GM21723 (cell line): ENCODE data around the gene TRPC4AP.

Experiments
- ATAC-seq: cut with Tn5 transposase; IDR thresholded peaks from one replicate; pipeline ENCODE4 v1.9.1; 2021; ENCODE audit warnings: mild to moderate bottlenecking, moderate library complexity; ENCODE audit not compliant: unreplicated experiment

TRPC4AP gene

DNA sequence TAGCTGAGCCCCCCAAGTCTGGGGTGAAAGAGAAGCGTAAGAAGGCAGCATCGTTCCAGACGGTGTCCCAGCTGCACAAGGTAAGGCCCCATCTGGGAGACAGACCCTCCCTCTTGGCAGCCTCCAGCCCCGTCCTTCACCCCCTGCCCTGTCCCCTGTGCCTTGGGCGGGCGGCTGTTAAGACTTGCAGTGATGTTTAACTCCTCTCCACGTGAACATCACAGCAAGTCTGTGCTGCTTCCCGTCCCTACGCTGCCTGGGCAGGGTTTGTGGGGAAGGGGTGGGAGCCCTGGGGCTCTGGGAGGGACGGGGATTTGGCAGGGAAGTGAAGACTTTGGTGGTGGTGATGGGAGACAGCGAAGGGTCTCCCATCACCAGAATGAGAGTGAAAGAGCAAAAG, 102.4 kb downstream of the TRPC4AP start:
- no peak for ATAC-seq

DNA sequence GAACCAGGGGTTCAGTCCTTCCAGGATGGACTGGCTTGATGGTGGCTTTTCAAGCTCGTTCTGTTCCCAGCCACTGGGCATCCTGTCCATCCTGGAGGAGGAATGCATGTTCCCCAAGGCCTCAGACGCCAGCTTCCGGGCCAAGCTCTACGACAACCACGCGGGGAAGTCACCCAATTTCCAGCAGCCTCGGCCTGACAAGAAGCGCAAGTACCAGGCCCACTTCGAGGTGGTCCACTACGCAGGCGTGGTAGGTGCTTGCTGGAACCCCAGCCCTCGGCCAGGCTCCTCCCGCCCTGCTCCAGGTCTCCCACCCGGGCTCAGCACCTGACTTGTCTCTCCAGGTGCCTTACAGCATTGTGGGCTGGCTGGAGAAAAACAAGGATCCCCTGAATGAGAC, 102.9 kb downstream of the TRPC4AP start:
- no peak for ATAC-seq

DNA sequence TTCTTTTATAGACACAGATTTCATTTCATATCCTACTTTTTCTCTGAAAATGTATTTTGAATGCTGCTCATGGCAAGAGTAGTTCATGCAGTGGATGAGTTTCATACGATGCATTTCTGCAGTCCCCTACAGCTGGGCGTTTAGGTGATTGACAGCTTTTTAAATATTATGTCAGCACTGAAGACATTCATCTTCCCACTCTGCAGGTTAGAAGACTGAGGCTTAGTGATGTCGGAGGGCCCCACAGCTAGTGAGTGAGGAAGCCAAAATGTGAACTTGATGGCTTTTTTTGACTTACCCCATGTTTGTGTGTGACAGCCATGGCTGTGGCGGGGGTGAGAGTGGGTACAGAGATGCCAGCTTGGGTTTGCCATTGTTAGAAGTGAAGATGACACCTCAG, 103.5 kb downstream of the TRPC4AP start:
- ATAC-seq: no peak

DNA sequence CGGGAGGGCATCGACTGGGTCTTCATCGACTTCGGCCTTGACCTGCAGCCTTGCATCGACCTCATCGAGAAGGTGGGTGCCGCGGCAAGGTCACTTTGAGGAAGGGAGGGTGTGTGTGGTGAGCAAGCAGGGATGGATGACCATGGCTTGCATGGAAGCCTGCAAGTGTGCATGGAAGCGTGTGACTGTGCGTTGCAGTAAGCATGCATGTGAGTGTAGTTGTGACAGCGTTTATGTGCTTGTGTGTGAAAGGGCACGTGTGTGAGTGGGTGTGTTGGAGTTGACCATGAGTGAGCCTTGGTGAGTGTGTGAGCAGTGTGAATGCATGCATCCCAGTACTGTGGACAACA, 104.4 kb downstream of the TRPC4AP start:
- ATAC-seq: no peak

DNA sequence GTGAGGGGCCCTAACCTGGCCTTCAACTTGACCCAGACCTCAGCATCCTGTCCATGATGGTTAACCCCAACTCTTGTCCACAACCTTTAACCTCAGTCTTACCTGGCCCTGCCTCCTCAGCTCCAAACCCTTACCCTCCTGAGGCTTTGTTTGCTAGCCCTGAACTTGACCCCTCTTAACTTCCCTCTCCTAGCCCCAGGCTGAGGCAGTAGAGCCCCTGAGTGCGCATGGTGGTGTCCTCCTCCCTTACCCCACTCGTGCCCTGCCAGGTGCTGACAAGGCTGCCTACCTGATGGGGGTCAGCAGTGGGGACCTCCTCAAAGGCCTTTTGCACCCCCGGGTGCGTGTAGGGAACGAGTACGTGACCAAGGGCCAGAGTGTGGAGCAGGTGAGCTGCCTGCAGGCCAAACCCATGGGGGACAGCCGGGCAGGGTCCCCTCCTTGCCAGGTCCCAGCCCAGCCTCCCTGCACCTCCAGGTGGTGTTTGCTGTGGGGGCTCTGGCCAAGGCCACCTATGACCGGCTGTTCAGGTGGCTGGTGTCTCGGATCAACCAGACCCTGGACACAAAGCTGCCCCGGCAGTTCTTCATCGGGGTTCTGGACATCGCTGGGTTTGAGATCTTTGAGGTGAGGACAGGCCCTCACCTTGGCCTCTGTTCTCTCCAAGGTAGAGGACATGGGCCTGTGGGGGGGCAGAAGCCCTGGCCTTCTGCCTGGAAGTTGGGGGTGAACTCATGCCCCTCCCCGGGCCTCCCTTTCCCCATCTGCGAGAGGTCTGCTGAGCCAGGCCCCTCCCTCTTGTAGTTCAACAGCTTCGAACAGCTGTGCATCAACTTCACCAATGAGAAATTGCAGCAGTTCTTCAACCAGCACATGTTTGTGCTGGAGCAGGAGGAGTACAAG, 105.1 kb downstream of the TRPC4AP start:
- ATAC-seq: no peak

DNA sequence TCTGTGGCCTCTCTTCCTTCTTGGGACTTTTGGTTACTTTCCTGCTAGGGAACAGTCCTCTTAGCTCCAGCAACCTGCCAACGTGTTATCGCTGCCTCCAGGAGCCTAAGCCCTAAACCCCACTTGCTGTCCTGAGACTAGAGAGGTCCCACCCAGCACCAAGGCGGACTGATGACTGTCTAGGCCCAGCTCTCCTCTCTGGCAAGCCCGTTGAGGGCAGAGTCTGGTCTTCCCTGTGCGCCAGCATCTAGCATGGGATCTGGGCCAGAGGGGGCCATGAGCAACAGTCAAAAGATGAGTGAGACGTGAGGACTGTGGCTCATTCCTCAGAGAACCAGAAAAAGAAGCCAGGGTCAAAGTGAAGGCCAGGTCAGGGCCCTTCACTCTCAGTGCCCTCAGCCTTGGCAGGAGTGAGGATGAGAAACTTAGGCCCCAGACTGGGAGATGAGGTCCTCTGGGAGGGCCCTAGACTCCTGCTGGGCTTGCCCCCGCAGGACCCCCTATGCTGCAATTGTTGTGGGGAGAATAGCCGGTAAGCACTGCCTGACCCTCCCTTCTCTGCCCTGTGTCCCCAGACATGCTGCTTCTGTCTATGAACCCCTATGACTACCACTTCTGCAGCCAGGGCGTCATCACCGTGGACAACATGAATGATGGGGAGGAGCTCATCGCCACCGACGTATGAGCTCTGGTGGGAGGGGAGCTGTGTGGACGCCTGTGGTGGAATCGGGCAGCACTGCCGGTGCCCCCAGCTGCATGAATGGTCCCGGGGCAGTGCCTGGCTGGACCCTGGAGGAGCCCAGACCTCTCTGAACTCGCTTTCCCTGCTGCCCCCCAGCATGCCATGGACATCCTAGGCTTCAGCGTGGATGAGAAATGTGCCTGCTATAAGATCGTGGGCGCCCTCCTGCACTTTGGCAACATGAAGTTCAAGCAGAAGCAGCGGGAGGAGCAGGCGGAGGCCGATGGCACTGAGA, 106.0 kb downstream of the TRPC4AP start:
- no peak for ATAC-seq

DNA sequence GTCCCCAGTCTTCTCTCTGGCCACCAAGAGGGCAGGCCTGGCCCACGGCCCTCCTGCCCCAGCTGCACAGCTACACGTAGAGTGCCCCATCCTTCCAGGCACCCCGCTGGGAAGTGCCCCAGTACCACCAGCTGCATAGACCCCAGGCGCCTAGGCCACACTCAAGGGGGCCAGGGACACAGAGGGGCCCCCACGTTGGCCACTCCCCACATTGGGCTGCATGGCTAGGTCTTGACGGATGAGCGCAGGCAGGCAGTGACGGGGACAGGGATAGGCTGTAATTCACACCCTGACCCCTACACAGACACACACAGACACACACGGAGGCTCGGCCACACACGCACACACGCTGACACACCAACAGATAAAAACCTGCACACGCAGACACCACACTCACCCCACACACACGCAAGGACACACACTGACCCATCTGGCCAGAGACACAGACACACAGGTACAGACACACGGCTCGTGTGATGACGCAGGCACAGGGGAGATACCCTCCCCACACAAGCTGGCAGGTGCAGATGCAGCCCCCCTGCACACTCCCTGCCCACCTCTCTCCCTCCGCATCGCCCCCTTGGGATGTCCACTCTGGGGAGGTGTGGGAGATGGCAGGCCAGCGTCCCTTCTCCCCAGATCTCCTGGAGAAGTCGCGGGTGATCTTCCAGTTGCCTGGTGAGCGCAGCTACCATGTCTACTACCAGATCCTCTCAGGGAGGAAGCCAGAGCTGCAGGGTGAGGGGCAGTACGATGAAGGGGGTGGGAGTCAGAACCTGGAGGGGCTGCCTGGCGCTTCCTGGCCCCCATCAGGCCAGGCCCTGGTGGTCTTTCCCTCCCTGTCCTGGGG, 106.9 kb downstream of the TRPC4AP start:
- no peak for ATAC-seq

DNA sequence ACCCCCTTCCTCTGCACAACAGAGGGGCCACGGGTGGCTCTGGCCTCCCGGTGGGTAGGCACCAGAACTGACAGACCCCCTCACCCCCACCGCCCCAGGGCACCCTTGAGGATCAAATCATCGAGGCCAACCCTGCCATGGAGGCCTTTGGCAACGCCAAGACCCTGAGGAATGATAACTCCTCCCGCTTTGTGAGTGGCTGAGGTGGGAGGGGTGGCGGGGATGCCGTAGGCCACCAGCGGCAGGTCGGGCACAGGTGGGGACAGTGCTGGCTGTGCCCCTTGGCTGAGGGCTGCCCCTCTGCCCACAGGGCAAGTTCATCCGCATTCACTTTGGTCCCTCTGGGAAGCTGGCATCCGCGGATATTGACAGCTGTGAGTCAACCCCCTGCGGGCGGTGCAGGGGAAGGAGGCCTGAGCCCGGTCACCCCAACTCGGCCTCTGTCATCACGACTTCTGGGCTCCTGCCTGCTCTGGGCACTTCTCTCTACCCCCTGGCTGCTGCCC, 107.8 kb downstream of the TRPC4AP start:
- no peak for ATAC-seq

DNA sequence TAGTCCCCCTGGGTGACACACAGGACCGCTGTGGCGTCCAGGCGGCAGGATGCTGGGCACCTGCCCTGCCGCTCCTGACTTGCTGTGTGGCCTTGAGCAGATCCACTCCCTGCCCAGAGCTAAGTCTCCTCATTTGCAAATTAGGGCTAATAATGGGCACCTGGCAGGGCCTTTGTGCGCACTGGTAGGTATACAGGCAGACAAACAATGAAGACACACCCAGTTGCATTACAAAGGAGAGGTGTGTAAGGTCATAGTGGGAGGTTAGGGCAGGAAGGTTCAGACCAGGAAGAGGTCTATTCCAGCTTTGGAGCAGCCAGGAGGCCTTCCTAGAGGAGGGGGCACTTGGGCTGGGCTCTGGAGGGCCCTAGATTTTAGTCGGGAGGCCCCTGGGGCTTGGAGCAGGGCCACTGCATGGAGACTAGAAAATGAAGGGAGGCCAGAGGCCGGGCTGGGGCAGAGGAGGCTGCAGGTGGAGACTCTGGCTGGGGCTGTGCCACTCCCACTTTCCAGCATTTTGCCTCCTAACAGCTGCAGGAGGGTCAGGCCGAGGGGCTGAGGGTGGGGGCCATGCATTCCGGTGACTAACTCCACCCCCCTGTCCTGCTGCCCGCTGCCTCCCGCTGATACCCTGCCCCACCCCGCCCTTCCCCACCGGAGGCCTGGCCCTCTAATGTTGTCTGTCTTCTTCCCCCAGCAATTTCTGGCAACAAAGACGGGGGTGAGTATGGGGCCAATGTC, 108.4 kb downstream of the TRPC4AP start:
- ATAC-seq: no peak

DNA sequence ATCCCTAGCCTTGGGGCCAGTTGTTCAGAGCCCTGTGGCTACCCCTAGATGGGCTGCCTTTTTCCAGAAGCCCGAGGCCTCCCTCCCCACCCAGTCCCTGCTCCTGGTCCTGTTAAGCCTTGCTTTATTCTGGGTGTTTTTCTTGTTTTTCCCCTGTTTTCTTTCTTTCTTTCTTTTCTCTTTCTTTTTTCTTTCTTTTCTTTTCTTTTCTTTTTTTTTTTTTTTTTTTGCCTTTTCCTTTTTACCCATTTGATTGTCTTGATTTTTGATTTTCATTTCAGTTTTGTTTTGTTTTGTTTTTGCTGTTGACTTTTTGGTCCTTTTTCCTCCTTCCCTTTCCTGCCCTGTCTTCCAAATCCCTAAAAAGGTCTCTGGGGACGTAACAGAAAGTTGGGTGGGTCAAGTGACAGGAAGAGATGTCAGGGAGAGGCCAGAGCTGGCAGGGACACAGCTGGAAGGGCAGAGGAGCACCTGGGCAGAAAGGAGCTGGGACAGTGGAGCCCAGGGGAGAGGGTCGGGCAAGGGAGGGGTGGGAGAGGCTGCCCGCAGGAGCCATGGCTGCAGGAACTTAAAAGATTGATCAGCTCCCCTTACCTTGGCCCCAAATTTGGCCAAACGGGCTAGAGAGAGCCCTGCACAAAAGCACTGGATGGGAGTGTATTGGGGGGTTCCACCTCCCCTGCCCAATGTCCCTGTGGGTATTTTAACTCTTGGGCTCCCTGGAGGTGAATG, 109.4 kb downstream of the TRPC4AP start:
- ATAC-seq: no peak

DNA sequence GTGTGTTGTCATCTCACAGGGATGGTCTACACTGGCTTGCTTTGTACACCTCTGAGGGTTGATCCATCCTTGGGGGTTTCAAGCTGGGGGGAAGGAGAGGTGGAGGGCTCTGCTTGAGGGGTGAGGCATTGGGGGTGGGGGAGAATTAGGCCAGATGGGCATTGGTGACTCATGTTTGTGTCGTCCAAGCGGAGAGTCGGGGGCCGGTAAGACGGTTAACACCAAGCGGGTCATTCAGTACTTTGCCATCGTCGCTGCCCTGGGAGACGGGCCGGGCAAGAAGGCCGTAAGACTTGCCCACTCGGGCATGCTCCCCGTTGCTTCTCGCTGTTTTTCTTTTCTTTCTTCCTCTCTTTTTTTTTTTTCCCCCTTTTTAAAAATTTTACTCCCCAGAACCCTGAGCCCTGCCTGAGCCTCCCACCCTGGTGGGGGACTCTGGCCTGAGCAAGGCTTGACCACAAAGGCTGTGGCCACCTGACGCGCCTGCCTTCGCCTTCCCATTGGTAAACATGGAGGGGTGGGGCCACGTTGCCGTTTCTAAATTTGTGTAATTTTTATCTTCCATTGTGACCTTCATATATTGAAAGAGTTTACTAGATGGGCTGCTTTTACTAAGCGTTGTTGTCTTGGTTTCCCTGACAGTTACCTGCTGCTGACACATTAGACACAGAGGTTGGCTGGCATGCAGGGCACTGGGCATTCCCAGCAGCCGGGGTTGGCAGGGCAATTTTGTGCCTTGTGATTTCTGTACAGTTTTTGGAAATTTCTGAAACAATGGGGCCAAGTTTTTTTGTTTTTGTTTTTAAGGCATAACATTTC, 110.1 kb downstream of the TRPC4AP start:
- ATAC-seq: no peak

DNA sequence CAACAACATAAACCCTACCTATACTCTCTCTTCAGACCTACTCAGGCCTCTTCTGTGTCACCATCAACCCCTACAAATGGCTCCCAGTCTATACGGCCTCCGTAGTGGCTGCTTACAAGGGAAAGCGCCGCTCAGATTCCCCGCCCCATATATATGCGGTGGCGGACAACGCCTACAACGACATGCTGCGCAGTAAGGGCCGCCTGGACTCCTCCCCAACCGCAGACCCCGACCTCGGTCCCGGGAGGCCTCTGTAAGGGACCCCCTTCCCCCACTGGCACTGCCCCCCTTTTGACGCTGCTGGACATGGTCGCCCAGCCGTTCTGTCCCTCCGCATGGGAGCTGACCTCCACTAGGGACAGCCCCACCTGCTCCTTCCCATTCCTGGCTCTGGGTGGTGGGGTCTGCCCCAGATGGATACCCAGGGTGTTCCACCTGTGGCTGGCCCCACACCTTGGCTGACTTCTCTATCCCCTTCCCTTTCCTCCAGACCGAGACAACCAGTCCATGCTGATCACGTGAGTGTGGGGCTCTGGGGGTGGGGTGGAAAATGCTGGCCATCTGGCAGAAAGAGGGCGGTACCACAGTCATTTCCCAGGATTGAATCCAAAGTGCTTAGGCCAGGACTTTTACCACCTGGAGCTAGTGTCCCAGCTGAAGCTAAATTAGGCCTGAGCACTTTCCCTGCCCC, 111.9 kb downstream of the TRPC4AP start:
- ATAC-seq: no peak

DNA sequence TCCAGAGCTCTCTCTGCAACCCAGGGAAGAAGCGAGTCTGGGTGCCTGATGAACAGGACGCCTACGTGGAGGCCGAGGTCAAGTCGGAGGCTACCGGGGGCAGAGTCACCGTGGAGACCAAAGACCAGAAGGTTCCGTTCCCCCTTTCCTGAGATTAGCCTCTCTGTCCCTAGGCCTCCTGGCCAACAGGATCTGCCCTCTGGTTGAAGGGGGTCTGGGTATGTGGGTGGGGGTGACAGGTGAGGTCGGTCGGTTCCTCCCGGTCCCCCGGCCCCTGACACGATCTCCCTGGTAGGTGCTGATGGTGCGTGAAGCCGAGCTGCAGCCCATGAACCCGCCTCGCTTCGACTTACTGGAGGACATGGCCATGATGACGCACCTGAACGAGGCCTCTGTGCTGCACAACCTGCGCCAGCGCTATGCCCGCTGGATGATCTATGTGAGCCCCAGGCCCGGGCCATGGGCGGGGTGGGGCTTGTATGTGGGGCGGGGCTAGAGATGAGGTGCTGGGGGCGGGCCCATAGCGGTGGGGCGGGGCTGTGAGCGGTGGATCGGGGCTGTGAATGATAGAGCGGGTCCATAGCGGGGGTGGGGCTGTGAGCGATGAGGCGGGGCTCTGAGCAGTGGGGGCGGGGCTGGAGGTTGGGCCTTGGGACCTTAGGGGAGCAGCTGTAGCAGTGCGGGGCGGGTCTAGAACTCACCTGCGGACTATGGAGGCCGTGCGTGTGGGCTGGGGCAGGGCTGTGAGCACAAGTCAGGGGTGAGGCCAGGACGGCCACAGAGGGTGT, 113.0 kb downstream of the TRPC4AP start:
- ATAC-seq: no peak

DNA sequence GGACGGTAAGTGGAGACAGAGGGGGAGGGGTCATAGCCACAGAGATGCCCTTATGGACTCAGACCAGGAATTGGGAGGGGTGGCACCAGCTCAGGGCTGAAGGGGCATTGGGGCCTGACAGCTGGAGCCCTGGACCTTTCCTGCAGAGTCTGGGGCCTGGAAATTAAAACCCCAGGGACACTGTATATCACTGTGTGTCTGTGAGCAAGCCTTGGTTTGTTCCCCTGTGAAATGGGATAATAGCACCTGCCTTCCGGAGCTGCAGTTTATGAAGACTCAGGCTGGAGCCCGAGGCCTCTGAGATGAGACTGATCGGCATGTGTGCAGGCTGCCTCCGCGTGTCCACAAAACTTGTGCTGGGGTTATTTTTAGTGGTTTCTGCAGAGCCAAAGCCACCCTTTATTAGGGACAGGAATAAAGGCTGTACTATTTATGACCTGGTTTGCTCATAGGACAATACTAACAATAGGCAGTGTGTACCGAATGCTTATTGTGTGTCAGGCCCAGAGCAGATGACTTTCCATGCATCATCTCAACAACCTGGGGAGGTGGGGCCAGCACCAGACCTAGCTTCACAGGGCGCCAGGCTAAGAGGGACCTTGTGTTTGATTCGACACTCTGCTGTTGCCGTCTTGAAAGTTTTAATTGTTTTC, 114.4 kb downstream of the TRPC4AP start:
- ATAC-seq: no peak

DNA sequence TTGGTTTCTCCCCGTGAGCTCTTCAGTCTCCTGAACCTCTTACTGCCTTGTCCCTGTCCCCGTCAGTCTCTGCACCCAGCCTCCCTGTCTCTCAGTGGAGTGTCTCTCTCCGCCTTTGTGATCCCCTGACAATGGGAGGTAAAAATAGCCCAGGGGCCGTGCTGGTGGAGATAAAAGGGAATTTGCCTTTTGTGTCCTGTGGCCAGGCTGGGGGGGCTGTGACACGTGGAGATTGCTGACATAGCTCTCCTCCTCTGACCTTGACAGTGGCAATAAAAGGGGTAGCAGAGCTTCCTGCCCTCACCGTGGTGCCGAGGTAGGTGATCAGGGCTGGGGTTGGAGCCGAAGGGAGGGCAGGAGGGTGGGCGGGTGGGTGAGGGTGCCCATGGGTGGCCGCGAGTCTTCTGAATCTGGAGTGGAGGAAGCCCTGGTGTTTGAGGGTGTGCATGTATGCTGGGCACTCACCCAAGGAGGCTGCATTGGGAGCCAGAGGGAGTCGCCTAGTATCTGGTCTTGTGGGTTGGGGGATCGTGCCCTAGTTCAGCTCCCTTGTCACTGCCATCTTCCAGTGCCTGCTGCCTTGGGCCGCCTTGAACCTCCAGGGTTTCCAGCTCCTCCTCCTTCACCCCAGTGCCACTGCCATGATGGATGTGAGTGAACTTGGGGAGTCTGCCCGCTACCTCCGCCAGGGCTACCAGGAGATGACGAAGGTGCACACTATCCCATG, 115.1 kb downstream of the TRPC4AP start:
- no peak for ATAC-seq

DNA sequence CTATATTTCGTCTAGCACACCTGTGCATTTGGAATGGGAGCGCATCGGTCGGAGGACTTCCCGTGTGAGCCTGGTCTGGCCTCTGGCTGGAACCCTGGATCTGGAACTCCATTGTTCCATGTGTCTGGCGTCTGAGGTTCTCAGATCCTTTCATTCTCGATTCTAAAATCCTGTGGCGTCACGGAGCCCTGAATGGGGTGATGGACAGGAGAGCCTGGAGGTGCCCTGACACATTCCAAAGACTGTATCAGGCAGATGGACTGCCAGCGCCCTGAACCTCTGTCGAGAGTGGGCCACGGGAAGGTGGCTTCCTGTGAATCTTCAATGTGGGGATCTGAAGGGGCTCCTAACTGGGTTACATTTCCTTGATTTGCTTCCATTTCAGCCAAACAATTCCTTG, 116.3 kb downstream of the TRPC4AP start:
- no peak for ATAC-seq
